ENCODE measurements around the gene TPD52L1.

The TPD52L1 gene

DNA sequence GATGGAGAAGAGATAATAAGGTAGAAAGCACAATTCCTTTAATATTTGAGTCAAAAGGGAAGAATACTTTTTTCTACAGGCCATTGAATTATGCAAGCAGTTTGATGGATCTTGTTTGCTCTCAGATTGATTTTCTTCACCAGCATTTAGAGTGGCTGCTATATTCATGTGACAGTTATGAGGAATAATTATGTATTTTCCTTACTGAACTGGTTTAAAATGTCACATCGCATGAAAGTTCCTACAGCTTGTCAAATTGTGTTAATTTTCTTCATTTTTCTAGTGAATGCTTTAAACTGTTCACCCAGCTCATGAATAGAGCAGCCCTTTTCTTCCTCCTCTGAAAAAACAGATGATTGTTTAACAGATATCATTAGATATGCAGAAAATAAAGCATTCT is 37.4 kb upstream of the TPD52L1 start:
- H2AFZ ChIP-seq (ENCODE audit: low read depth, low read length) = no peak overlapping the region
- no peaks in the 10 kb centered on the region for H3K27me3 ChIP-seq (ENCODE audit: low read depth, low read length)
- H3K4me2 ChIP-seq (ENCODE audit: low read length) = no peak overlapping the region
- no peak for TF ChIP-seq EZH2phosphoT487 (IDR thresholded peaks at IDR 0.05; ENCODE audit: low read depth)
- TF ChIP-seq CTCF (IDR thresholded peaks at IDR 0.05; ENCODE audit: low read depth, low read length) = no peak
- H3K79me2 ChIP-seq (ENCODE audit: low read length) = no peaks in the 10 kb centered on the region
- no peaks in the 10 kb centered on the region for H4K20me1 ChIP-seq (ENCODE audit: insufficient read depth, low read length)
- no peak overlapping the region for H3K27ac ChIP-seq (ENCODE audit: low read length)
- no peak overlapping the region for H3K4me3 ChIP-seq (ENCODE audit: low read length)
- no peaks in the 10 kb centered on the region for H3K4me1 ChIP-seq (ENCODE audit: low read length)
- H3K9ac ChIP-seq (ENCODE audit: low read length) = no peak overlapping the region
- H3K36me3 ChIP-seq (replicated peaks; ENCODE audit: low read depth, low read length) = no peaks in the 10 kb centered on the region
- no peaks in the 10 kb centered on the region for H3K9me3 ChIP-seq (ENCODE audit: insufficient read depth, low read length)

- no peaks in the 10 kb centered on the region for H3K79me2 ChIP-seq (ENCODE audit: low read length)
- H3K4me3 ChIP-seq (ENCODE audit: low read length) = no peak overlapping the region
- H3K36me3 ChIP-seq (replicated peaks; ENCODE audit: low read depth, low read length) = no peaks in the 10 kb centered on the region
- no peak overlapping the region for H3K9ac ChIP-seq (ENCODE audit: low read length)
- no peaks in the 10 kb centered on the region for H4K20me1 ChIP-seq (ENCODE audit: insufficient read depth, low read length)
- no peak for TF ChIP-seq EZH2phosphoT487 (IDR thresholded peaks at IDR 0.05; ENCODE audit: low read depth)
- TF ChIP-seq CTCF (IDR thresholded peaks at IDR 0.05; ENCODE audit: low read depth, low read length) = no peak
- no peaks in the 10 kb centered on the region for H3K27me3 ChIP-seq (ENCODE audit: low read depth, low read length)
- H3K27ac ChIP-seq (ENCODE audit: low read length) = no peak overlapping the region
- H3K4me1 ChIP-seq (ENCODE audit: low read length) = no peaks in the 10 kb centered on the region
- no peak overlapping the region for H2AFZ ChIP-seq (ENCODE audit: low read depth, low read length)
- H3K4me2 ChIP-seq (ENCODE audit: low read length) = no peak overlapping the region
- no peaks in the 10 kb centered on the region for H3K9me3 ChIP-seq (ENCODE audit: insufficient read depth, low read length)
Observed at GRCh38 chr6:125116710-125117109, 36.9 kb upstream of the TPD52L1 start.

DNA sequence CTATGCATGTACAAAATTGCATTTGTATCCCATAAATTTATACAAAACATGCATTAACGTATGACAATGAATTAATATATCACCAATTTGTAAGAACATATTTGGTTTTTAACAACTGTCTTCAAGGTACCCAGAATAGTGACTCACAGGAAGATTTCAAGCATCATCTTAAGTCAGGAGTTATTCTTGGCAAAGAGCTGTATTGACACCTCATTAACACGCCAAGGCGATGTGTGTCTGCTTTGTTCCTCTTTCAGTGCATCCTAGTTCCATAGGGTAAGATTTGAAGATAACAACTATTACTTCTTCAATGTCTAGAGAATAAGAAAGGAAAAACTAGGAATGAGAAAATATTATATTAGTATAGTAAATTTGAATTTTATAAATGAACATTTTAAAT is 35.8 kb upstream of the TPD52L1 start:
- Histone ChIP-seq H3K27ac (ENCODE audit: low read length) (no peak overlapping the region), H2AFZ (ENCODE audit: low read depth, low read length) (no peak overlapping the region), H3K36me3 (replicated peaks; ENCODE audit: low read depth, low read length) (no peaks in the 10 kb centered on the region), H3K27me3 (ENCODE audit: low read depth, low read length) (no peaks in the 10 kb centered on the region), H3K4me2 (ENCODE audit: low read length) (no peak overlapping the region), H3K79me2 (ENCODE audit: low read length) (no peaks in the 10 kb centered on the region), H3K9me3 (ENCODE audit: insufficient read depth, low read length) (no peaks in the 10 kb centered on the region), H3K9ac (ENCODE audit: low read length) (no peak overlapping the region), H4K20me1 (ENCODE audit: insufficient read depth, low read length) (no peaks in the 10 kb centered on the region), H3K4me1 (ENCODE audit: low read length) (no peaks in the 10 kb centered on the region), H3K4me3 (ENCODE audit: low read length) (no peak overlapping the region)
- TF ChIP-seq CTCF (IDR thresholded peaks at IDR 0.05; ENCODE audit: low read depth, low read length) (no peak), EZH2phosphoT487 (IDR thresholded peaks at IDR 0.05; ENCODE audit: low read depth) (no peak)

- no peaks in the 10 kb centered on the region for H3K36me3 ChIP-seq (replicated peaks; ENCODE audit: low read depth, low read length)
- H3K9me3 ChIP-seq (ENCODE audit: insufficient read depth, low read length) = no peaks in the 10 kb centered on the region
Observed at GRCh38 chr6:125120054-125120590, 33.5 kb upstream of the TPD52L1 start.

More at GRCh38 chr6:125120054-125120590, 33.5 kb upstream of the TPD52L1 start:
- Histone ChIP-seq H3K27ac (ENCODE audit: low read length) (no peak overlapping the region), H3K9ac (ENCODE audit: low read length) (no peak overlapping the region), H3K4me2 (ENCODE audit: low read length) (no peak overlapping the region), H3K4me1 (ENCODE audit: low read length) (no peaks in the 10 kb centered on the region), H4K20me1 (ENCODE audit: insufficient read depth, low read length) (no peaks in the 10 kb centered on the region), H2AFZ (ENCODE audit: low read depth, low read length) (no peak overlapping the region), H3K4me3 (ENCODE audit: low read length) (no peak overlapping the region), H3K79me2 (ENCODE audit: low read length) (no peaks in the 10 kb centered on the region), H3K27me3 (ENCODE audit: low read depth, low read length) (no peaks in the 10 kb centered on the region)
- TF ChIP-seq EZH2phosphoT487 (IDR thresholded peaks at IDR 0.05; ENCODE audit: low read depth) = no peak

All from OCI-LY3 (cell line).